ENCODE results near the gene SH3BGRL2. TPM values are rescaled to one million over a fixed set of nuclear protein-coding genes. Genes with fewer than 3 reads are reported as not detected.

Gene SH3BGRL2
- total and polyA plus RNA-seq, 2 of the 8 experiments (the other 6 are each of a cell fraction or from before 2014, with no cell fraction given), result 6.0 to 20.3 TPM

GRCh38 chr6:79733388-79733787 is 102.3 kb downstream of the SH3BGRL2 start:
- Histone ChIP-seq H2AFZ (ENCODE audit: low read length) (no peak overlapping the region), H2AK5ac (ENCODE audit: low read depth, low read length) (no peak overlapping the region), H2BK20ac (ENCODE audit: low read length) (no peak overlapping the region), H3K4me2 (ENCODE audit: insufficient read depth in 1 of 2, low read depth in 2 of 2, low read length in 2 of 2) (no peak overlapping the region), H3K14ac (ENCODE audit: insufficient read length) (no peak overlapping the region), H3K9ac (replicated peaks in 1 of 4; ENCODE audit: extremely low read depth in 1 of 4, low read depth in 3 of 4, low read length in 3 of 4) (no peak overlapping the region), H2BK5ac (ENCODE audit: low read depth, low read length) (no peak overlapping the region), H3K56ac (replicated peaks; ENCODE audit: insufficient read length, low read depth, low read length) (no peak overlapping the region), H3K27ac (ENCODE audit: low read depth, low read length) (no peak overlapping the region), H3K4ac (replicated peaks; ENCODE audit: insufficient read length, low read depth, low read length) (no peak overlapping the region), H4K20me1 (replicated peaks in 1 of 2; ENCODE audit: control insufficient read depth in 1 of 2, insufficient read depth in 2 of 2, low read length in 2 of 2) (no peaks in the 10 kb centered on the region), H3K36me3 (ENCODE audit: control insufficient read depth in 2 of 4, insufficient read depth in 4 of 4, low read length in 3 of 4) (no peaks in the 10 kb centered on the region), H3K23me2 (ENCODE audit: low read depth, low read length) (no peaks in the 10 kb centered on the region), H3K27me3 (replicated peaks in 1 of 4; ENCODE audit: control insufficient read depth in 3 of 4, extremely low read depth in 1 of 4, insufficient read depth in 3 of 4, low read length in 3 of 4) (peaks cover 0 to 1% (median 0%) of the 10 kb centered on the region in 4 experiments; a peak in 1 of 7 replicates), H3K79me1 (ENCODE audit: low read depth, low read length) (no peaks in the 10 kb centered on the region), H2BK15ac (ENCODE audit: low read length) (no peak overlapping the region), H3K4me3 (ENCODE audit: extremely low read depth in 1 of 4, insufficient read depth in 2 of 4, low read depth in 3 of 4, low read length in 4 of 4) (no peak overlapping the region), H2BK12ac (ENCODE audit: low read depth, low read length) (no peak overlapping the region), H4K91ac (replicated peaks; ENCODE audit: insufficient read length, low read length) (no peak overlapping the region), H3K9me3 (ENCODE audit: insufficient read depth in 2 of 2, low read depth in 1 of 2, low read length in 1 of 2) (no peaks in the 10 kb centered on the region), H2BK120ac (replicated peaks; ENCODE audit: low read depth, low read length) (no peak overlapping the region), H3K79me2 (ENCODE audit: control insufficient read depth in 1 of 2, insufficient read depth in 2 of 2, low read length in 2 of 2) (no peaks in the 10 kb centered on the region), H4K5ac (ENCODE audit: insufficient read length, low read depth, low read length) (no peak overlapping the region), H4K8ac (ENCODE audit: extremely low read depth, insufficient read depth, low read length) (no peak overlapping the region), H3K4me1 (replicated peaks in 1 of 4; ENCODE audit: control insufficient read depth in 3 of 4, insufficient read depth in 4 of 4, low read length in 3 of 4) (no peaks in the 10 kb centered on the region), H3K23ac (ENCODE audit: insufficient read length) (no peak overlapping the region), H3K18ac (ENCODE audit: extremely low read depth, low read length) (no peak overlapping the region)
- no peak for DNase-seq (ENCODE audit: low read depth in 1 of 2, low spot score in 2 of 2)
- ChIA-PET CTCF (ENCODE audit: partially characterized antibody) (interaction anchor here (0.6 kb wide), 1 partner anchor 147 kb away, joined by 3 read pairs; no protein-coding TSS in a partner anchor), POLR2A (ENCODE audit: partially characterized antibody) (no interaction called here)
- no peak for TF ChIP-seq POLR2A (IDR thresholded peaks at IDR 0.05; ENCODE audit: control extremely low read depth in 1 of 2, low read depth in 2 of 2, low read length in 2 of 2)
- TF ChIP-seq SAP30 (IDR thresholded peaks at IDR 0.05; ENCODE audit: insufficient read depth, insufficient replicate concordance, low read length), result no peak
- no peak for TF ChIP-seq CBX8 (IDR thresholded peaks at IDR 0.05; ENCODE audit: borderline replicate concordance, low read depth, low read length)
- TF ChIP-seq KDM5A (IDR thresholded peaks at IDR 0.05; ENCODE audit: low read length), result no peak
- FAIRE-seq, result no peak
- 92% methylated on average over 4 of the region's 4 CpGs; no CpG with 5 or more reads in 1 of the 2 experiments for WGBS, 2 experiments (ENCODE audit: extremely low coverage in 1 of 2, insufficient coverage in 1 of 2, insufficient read length in 1 of 2, insufficient replicate concordance in 2 of 2, low coverage in 1 of 2, low lambda C conversion rate in 2 of 2, missing lambda C conversion rate in 1 of 2)

All from H1 (cell line).